RWPE1 (cell line): ENCODE data around the gene SDCCAG8.

Source experiments
- CTCF ChIA-PET: fragments of 350-600 bp; sonication (Branson Sonifier 250); formaldehyde crosslinking; extraction: SDS; loops from one replicate; lab custom pipeline; 2021; lab: Yijun Ruan, JAX
- POLR2A ChIA-PET: fragments of 400-600 bp; formaldehyde crosslinking; extraction: SDS; loops from one replicate; lab custom pipeline; 2020; ENCODE audit warnings: antibody characterized with exemption; ENCODE audit not compliant: low non-redundant PET; lab: Yijun Ruan, JAX
- DNase-seq: peaks from one replicate; pipeline ENCODE4 v3.0.0; 2012; ENCODE audit warnings: low spot score
- H3K27ac ChIP-seq: fragments of 450-650 bp; 2 replicates; pipeline ENCODE4 v1.5.1; 2017
- TF ChIP-seq, protein P1 (sequence below): fragments of 450-650 bp; conservative IDR thresholded peaks from 2 replicates; pipeline ENCODE4 v1.5.1; 2017; ENCODE audit warnings: low read depth, mild to moderate bottlenecking

The SDCCAG8 gene

DNA sequence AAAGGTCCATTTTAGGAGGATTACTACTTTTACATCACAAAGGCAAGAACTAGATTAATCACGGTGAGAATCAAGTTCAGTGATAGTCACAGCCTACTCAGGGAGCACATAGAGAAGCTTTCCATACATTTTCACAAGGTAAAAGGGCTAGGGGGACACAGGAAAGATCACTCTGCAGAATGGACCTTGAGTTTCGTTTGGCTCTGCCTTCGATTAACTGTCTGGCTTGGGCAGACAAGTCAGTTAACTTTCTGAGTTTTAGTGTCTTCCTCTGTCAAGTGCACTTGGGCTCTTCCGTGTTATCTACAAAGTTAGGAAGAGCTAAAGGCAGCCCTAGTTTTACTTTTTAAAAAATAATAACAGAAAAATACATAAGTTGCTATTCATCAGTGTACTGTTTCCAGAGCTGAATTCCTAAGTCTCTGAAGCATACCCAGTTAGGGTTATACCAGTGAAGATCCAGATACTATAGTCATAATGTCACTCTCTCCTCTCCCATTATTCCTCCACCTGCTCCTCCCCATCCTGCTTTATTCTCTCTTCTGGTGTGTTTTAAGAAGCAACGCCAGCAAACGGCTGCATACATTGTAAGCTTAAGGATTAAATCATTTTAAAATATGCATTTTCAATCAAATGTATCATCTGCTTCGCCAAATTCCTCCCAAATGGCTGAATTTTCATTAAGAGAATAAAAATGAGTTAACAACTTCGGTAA is 2.5 kb upstream of the SDCCAG8 start:
- no peak overlapping the region for H3K27ac ChIP-seq
- POLR2A ChIA-PET, result no interaction called here
- no peak for DNase-seq
- CTCF ChIA-PET, result no interaction called here
- TF ChIP-seq, protein P1, sequence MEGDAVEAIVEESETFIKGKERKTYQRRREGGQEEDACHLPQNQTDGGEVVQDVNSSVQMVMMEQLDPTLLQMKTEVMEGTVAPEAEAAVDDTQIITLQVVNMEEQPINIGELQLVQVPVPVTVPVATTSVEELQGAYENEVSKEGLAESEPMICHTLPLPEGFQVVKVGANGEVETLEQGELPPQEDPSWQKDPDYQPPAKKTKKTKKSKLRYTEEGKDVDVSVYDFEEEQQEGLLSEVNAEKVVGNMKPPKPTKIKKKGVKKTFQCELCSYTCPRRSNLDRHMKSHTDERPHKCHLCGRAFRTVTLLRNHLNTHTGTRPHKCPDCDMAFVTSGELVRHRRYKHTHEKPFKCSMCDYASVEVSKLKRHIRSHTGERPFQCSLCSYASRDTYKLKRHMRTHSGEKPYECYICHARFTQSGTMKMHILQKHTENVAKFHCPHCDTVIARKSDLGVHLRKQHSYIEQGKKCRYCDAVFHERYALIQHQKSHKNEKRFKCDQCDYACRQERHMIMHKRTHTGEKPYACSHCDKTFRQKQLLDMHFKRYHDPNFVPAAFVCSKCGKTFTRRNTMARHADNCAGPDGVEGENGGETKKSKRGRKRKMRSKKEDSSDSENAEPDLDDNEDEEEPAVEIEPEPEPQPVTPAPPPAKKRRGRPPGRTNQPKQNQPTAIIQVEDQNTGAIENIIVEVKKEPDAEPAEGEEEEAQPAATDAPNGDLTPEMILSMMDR, result no peak

DNA sequence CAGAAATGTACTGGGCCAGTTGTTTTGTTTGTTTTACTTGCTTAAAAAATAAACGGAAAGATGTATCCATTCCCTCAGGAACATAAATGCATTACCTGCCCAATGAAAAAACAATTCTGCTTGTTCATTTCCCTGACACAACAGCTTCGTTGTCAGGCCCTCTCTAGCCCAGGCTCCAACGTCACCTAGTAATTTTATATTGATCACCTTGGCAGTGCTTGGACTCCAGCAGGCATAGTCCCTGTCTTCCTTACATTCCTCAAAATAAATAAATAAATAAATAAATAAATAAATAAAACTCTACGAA is 2.0 kb upstream of the SDCCAG8 start:
- no peak for DNase-seq
- TF ChIP-seq, protein P1, result no peak
- POLR2A ChIA-PET, result no interaction called here
- CTCF ChIA-PET, result no interaction called here
- peak overlapping the region; percentile 98 for H3K27ac ChIP-seq

DNA sequence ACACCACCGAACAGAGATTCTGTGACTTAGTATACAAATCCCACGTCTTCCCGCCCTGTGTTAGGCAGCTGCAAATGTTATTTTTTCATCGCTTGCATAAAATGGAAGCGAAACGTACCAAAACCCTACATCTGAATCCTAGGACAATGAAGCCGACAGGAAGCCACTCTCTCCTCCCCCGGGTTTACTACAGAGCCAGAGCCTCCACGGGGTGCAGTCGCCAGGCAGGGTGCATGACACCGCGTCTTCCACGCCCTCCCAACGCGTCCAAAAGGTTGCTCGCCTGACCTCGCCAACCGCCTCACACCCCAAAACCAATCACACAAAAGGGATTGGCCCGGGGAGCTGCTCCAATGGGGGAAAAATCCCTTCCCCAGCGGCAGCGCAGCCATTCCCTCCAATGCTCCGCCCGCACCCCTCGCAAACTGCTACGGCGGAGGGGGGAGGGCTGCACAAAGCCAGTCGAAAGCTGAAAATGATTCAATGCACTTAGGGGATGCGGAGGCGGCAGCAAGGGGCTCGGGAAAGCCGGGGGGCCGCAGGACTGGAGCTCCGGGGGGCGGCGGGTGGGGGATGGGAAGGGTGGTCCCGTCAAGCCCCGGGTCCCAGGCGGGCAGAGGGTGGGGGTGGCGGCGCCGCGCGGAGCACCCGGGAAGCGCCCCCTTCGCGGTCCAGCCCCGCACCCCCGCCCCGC is 1.5 kb upstream of the SDCCAG8 start:
- DNase-seq, result peak; percentile 60
- POLR2A ChIA-PET, result no interaction called here
- CTCF ChIA-PET, result no interaction called here
- H3K27ac ChIP-seq, result peak overlapping the region; percentile 98
- TF ChIP-seq, protein P1, result no peak

- H3K27ac ChIP-seq, result peak within 1 kb of the TSS; percentile 98
- POLR2A ChIA-PET, result no interaction called here
- DNase-seq, result peak; percentile 85
- CTCF ChIA-PET, result interaction anchor here (0.6 kb wide), 1 partner anchor 10 kb away, joined by 3 read pairs; no protein-coding TSS in a partner anchor
- TF ChIP-seq, protein P1, result no peak
Observed at GRCh38 chr1:243254927-243255790, 682 bp upstream of the SDCCAG8 start, which contains the start of gene CEP170. Gene CEP170 (minus strand): TSS chr1:243255281. CDS start chr1:243225280, 30,001 bp downstream.

DNA sequence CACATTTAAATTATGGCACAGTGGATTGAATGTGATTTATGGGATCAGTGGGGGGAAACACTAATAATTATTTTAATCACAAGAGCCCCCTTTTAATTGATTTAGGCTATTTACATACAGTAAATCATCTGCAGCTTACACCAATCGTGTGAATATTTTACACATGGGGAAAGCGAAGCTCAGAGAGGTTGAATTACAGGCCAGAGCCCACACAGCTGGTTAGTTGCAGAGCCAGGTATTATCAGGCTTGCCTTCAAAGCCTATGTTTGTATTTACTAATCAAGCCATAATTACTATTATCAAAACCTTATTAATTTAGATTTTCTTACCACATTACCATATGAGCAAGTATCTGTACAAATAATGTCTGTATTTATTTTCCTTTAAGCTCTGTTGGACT is 749 bp downstream of the SDCCAG8 start:
- no peak for DNase-seq
- ChIA-PET CTCF (interaction anchor here (0.6 kb wide), 1 partner anchor 190 kb away, joined by 4 read pairs; no protein-coding TSS in a partner anchor), POLR2A (no interaction called here)
- peak overlapping the region; percentile 98 for H3K27ac ChIP-seq
- TF ChIP-seq, protein P1, result no peak

DNA sequence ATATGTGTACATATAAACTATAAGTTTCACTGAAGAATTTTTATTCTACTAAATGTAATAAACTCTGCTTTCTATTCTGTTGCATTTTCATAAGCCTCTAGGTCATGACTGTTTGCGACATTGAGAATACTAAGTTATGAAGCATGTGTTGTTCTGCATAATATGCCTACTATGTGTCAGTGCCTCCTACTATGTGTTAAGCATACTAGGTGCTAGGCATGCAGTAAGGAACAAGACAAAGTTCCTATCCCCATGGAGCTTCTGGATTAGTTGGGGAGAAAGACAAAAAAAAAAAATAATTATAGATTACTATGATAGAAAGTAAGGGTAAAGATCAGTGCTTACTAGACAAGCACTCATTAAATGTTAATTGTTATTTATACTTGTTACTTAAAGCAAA is 1.3 kb downstream of the SDCCAG8 start:
- POLR2A ChIA-PET, result no interaction called here
- TF ChIP-seq, protein P1, result no peak
- no peak overlapping the region for H3K27ac ChIP-seq
- DNase-seq, result no peak
- CTCF ChIA-PET, result no interaction called here
